ENCODE results near the gene CNR2.

DNA sequence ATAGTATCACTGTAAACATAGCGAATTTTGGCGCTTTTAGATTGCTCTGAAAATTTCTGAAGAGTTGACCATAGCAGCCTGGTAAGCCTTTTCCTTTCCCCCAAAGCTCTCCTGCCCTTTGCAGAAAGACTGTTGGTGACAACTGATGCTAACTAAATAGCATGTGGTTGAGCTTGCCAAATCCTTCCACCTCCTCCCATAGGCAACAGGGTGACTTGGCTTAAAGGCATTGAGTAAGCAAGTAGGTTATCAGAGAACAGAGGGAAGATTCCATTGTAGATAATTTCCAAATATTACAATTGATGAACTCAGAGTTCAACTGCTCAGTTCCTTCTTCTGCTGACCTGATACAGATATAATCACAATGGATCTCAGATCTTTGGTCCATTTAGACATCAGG, 68.0 kb downstream of the CNR2 start:
- TF ChIP-seq RAD21 (IDR thresholded peaks at IDR 0.05; ENCODE audit: low read length) (no peak), POLR2A (IDR thresholded peaks at IDR 0.05; ENCODE audit: low read depth, low read length) (no peak), RFX5 (IDR thresholded peaks at IDR 0.05; ENCODE audit: low read depth, low read length) (no peak)
- TF ChIP-seq, protein P1, sequence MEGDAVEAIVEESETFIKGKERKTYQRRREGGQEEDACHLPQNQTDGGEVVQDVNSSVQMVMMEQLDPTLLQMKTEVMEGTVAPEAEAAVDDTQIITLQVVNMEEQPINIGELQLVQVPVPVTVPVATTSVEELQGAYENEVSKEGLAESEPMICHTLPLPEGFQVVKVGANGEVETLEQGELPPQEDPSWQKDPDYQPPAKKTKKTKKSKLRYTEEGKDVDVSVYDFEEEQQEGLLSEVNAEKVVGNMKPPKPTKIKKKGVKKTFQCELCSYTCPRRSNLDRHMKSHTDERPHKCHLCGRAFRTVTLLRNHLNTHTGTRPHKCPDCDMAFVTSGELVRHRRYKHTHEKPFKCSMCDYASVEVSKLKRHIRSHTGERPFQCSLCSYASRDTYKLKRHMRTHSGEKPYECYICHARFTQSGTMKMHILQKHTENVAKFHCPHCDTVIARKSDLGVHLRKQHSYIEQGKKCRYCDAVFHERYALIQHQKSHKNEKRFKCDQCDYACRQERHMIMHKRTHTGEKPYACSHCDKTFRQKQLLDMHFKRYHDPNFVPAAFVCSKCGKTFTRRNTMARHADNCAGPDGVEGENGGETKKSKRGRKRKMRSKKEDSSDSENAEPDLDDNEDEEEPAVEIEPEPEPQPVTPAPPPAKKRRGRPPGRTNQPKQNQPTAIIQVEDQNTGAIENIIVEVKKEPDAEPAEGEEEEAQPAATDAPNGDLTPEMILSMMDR (conservative IDR thresholded peaks at IDR 0.05; ENCODE audit: low read depth, low read length): no peak
